Osteocyte (in vitro differentiated cells): ENCODE data around the gene DDX51. TPM values are rescaled to one million over a fixed set of nuclear protein-coding genes. Genes with fewer than 3 reads are reported as not detected.
"Not testable (repeated sequence)": the region's sequence is repeated elsewhere in the genome, so short reads cannot be mapped to it uniquely, and the experiment has no call there.

Experiments used
- DNase-seq: peaks from one replicate; pipeline ENCODE4 v3.0.0; 2021; ENCODE audit warnings: mixed read lengths; ENCODE audit not compliant: unreplicated experiment; ENCODE audit errors: extremely low spot score
- H3K27ac Mint-ChIP-seq: one replicate; pipeline ENCODE4 v1.8.0; 2021; ENCODE audit warnings: mild to moderate bottlenecking, mixed read lengths; ENCODE audit not compliant: unreplicated experiment
- H3K27me3 Mint-ChIP-seq: one replicate; pipeline ENCODE4 v1.8.0; 2021; ENCODE audit warnings: mixed read lengths; ENCODE audit not compliant: unreplicated experiment
- H3K36me3 Mint-ChIP-seq: one replicate; pipeline ENCODE4 v1.8.0; 2021; ENCODE audit warnings: mixed read lengths; ENCODE audit not compliant: unreplicated experiment
- H3K4me1 Mint-ChIP-seq: one replicate; pipeline ENCODE4 v1.8.0; 2021; ENCODE audit warnings: mixed read lengths; ENCODE audit not compliant: unreplicated experiment
- H3K4me3 Mint-ChIP-seq: one replicate; pipeline ENCODE4 v1.8.0; 2021; ENCODE audit warnings: mild to moderate bottlenecking, moderate library complexity, mixed read lengths; ENCODE audit not compliant: unreplicated experiment
- H3K9me3 Mint-ChIP-seq: one replicate; pipeline ENCODE4 v1.8.0; 2021; ENCODE audit warnings: mixed read lengths; ENCODE audit not compliant: unreplicated experiment
- CTCF ChIP-seq: fragments of 200-600 bp; sonication (generic); IDR thresholded peaks from 2 replicates; pipeline ENCODE4 v1.5.0; 2021; ENCODE audit warnings: antibody characterized with exemption, mild to moderate bottlenecking, moderate library complexity
- total RNA-seq: library from RNA; stranded (reverse); gene quantifications from 2 replicates; pipeline ENCODE4 v1.2.1, GENCODE V29; 2021

DDX51 gene
- total RNA-seq, 1 donor from 2014 or later = 17.7 TPM

GRCh38 chr12:132139912-132140311, 4.2 kb downstream of the DDX51 start:
- no peak for TF ChIP-seq CTCF
- H3K27ac Mint-ChIP-seq = no peak overlapping the region
- no peaks in the 10 kb centered on the region for H3K9me3 Mint-ChIP-seq
- no peaks in the 10 kb centered on the region for H3K27me3 Mint-ChIP-seq
- peaks cover 10% of the 10 kb centered on the region for H3K36me3 Mint-ChIP-seq
- H3K4me1 Mint-ChIP-seq = peaks cover 13% of the 10 kb centered on the region
- no peak overlapping the region for H3K4me3 Mint-ChIP-seq
- DNase-seq = no peak

GRCh38 chr12:132138941-132139871, 4.9 kb downstream of the DDX51 start:
- H3K4me3 Mint-ChIP-seq = no peak overlapping the region

GRCh38 chr12:132137483-132138125, 6.5 kb downstream of the DDX51 start:
- peaks cover 8% of the 10 kb centered on the region for H3K36me3 Mint-ChIP-seq
- DNase-seq = no peak

More at GRCh38 chr12:132138941-132139871, 4.9 kb downstream of the DDX51 start:
- Mint-ChIP-seq H3K9me3 (no peaks in the 10 kb centered on the region), H3K4me1 (peaks cover 10% of the 10 kb centered on the region), H3K27ac (no peak overlapping the region), H3K36me3 (peaks cover 10% of the 10 kb centered on the region), H3K27me3 (no peaks in the 10 kb centered on the region)
- DNase-seq = no peak
- no peak for TF ChIP-seq CTCF

GRCh38 chr12:132136226-132136625, 7.9 kb downstream of the DDX51 start:
- H3K27me3 Mint-ChIP-seq, DNase-seq, H3K9me3 Mint-ChIP-seq, H3K4me3 Mint-ChIP-seq, H3K4me1 Mint-ChIP-seq, H3K27ac Mint-ChIP-seq: not testable (repeated sequence)
- peaks cover 13% of the 10 kb centered on the region for H3K36me3 Mint-ChIP-seq

More at GRCh38 chr12:132137483-132138125, 6.5 kb downstream of the DDX51 start:
- H3K4me3 Mint-ChIP-seq = no peak overlapping the region
- H3K9me3 Mint-ChIP-seq = no peaks in the 10 kb centered on the region
- H3K27ac Mint-ChIP-seq = no peak overlapping the region
- TF ChIP-seq CTCF = no peak
- H3K4me1 Mint-ChIP-seq = peaks cover 2% of the 10 kb centered on the region
- H3K27me3 Mint-ChIP-seq = no peaks in the 10 kb centered on the region

- DNase-seq, H3K9me3 Mint-ChIP-seq, H3K4me1 Mint-ChIP-seq, H3K4me3 Mint-ChIP-seq, H3K27ac Mint-ChIP-seq, H3K27me3 Mint-ChIP-seq: not testable (repeated sequence)
- H3K36me3 Mint-ChIP-seq = peaks cover 12% of the 10 kb centered on the region
These were observed 9.4 kb downstream of the DDX51 start for GRCh38 chr12:132134653-132135183.
